Activated CD4-positive, alpha-beta T cell treated with anti-CD3 and anti-CD28 coated beads, Interleukin-2, amount 10 ng/mL, durations not matched to agents 7 days and 5 days (primary cell): ENCODE data around the gene RIMS3. TPM values are rescaled to one million over a fixed set of nuclear protein-coding genes. Genes with fewer than 3 reads are reported as not detected.
"Not testable (repeated sequence)": the region's sequence is repeated elsewhere in the genome, so short reads cannot be mapped to it uniquely, and the experiment has no call there.

Source experiments
- CTCF ChIA-PET: fragments of 350-600 bp; sonication (Branson Sonifier 250); formaldehyde crosslinking; loops from one replicate; lab custom pipeline; 2021; ENCODE audit warnings: antibody characterized with exemption; lab: Charles Lee
- POLR2A ChIA-PET: fragments of 350-600 bp; sonication (Branson Sonifier 250); formaldehyde crosslinking; loops from one replicate; lab custom pipeline; 2021; ENCODE audit warnings: antibody characterized with exemption; lab: Charles Lee
- DNase-seq: peaks from one replicate; pipeline ENCODE4 v3.0.0-alpha.2; 2020
- H3K27ac Mint-ChIP-seq: one replicate; pipeline ENCODE4 v1.8.0; 2021; ENCODE audit warnings: mild to moderate bottlenecking, moderate library complexity, mixed read lengths
- H3K27me3 Mint-ChIP-seq: one replicate; pipeline ENCODE4 v1.8.0; 2021; ENCODE audit warnings: mixed read lengths
- H3K36me3 Mint-ChIP-seq: one replicate; pipeline ENCODE4 v1.8.0; 2021; ENCODE audit warnings: low read depth, mixed read lengths
- H3K4me1 Mint-ChIP-seq: one replicate; pipeline ENCODE4 v1.8.0; 2021; ENCODE audit warnings: mixed read lengths
- H3K4me3 Mint-ChIP-seq: one replicate; pipeline ENCODE4 v1.8.0; 2021; ENCODE audit warnings: mild to moderate bottlenecking, moderate library complexity, mixed read lengths
- H3K9me3 Mint-ChIP-seq: one replicate; pipeline ENCODE4 v1.8.0; 2021; ENCODE audit warnings: mixed read lengths
- total RNA-seq, 2 experiments: library from RNA; stranded (reverse); gene quantifications; one replicate each; pipeline ENCODE4 v1.2.3, GENCODE V29; 2021

Gene RIMS3
- total RNA-seq, 2 experiments from 2014 or later: 4.0 to 5.4 TPM

DNA sequence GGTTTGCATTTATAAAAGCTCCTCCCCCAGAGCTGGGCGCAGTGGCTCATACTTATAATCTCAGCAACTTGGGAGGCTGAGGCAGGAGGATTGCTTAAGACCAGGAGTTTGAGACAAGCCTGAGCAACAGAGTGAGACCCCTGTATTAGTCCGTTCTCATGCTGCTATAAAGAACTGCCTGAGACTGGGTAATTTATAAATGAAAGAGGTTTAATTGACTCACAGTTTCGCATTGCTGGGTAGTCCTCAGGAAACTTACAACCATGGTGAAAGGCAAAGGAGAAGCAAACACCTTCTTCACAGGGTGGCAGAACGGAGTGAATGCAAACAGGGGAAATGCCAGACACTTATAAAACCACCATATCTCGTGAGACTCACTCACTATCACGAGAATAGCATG is 81.5 kb downstream of the RIMS3 start:
- H3K36me3 Mint-ChIP-seq: no peaks in the 10 kb centered on the region
- ChIA-PET CTCF (no interaction called here), POLR2A (no interaction called here)
- H3K4me3 Mint-ChIP-seq: no peak overlapping the region
- H3K27ac Mint-ChIP-seq: no peak overlapping the region
- H3K9me3 Mint-ChIP-seq: no peaks in the 10 kb centered on the region
- peaks cover 3% of the 10 kb centered on the region for H3K4me1 Mint-ChIP-seq
- H3K27me3 Mint-ChIP-seq: peaks cover 9% of the 10 kb centered on the region
- no peak for DNase-seq

- CTCF ChIA-PET: no interaction called here
- DNase-seq: no peak
- no peak overlapping the region for H3K27ac Mint-ChIP-seq
- peaks cover 7% of the 10 kb centered on the region for H3K27me3 Mint-ChIP-seq
- no peak overlapping the region for H3K4me3 Mint-ChIP-seq
- POLR2A ChIA-PET: no interaction called here
- H3K9me3 Mint-ChIP-seq: peaks cover under 1% of the 10 kb centered on the region
- peaks cover 3% of the 10 kb centered on the region for H3K4me1 Mint-ChIP-seq
- H3K36me3 Mint-ChIP-seq: no peaks in the 10 kb centered on the region
Measured at GRCh38 chr1:40582116-40582515, 83.4 kb downstream of the RIMS3 start.

DNA sequence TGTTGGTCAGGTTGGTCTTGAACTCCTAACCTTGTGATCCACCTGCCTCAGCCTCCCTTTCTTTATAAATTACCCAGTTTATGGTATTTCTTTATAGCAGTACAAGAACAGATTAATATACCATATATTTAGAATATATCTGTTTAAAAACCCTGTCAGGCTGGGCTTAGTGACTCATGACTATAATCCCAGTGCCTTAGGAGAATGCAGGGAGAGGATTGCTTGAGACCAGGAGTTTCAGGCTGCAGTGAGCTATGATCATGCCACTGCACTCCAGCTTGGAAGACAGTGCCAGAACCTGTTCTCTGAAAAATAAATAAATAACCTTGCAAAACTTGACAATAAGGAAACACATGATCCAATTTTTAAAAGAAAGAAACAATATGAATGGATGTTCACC is 90.1 kb downstream of the RIMS3 start:
- ChIA-PET CTCF (no interaction called here), POLR2A (no interaction called here)
- DNase-seq: no peak
- Mint-ChIP-seq H3K27me3 (peaks cover 5% of the 10 kb centered on the region), H3K27ac (no peak overlapping the region), H3K4me3 (no peak overlapping the region), H3K9me3 (peaks cover 3% of the 10 kb centered on the region), H3K4me1 (no peaks in the 10 kb centered on the region), H3K36me3 (no peaks in the 10 kb centered on the region)

DNA sequence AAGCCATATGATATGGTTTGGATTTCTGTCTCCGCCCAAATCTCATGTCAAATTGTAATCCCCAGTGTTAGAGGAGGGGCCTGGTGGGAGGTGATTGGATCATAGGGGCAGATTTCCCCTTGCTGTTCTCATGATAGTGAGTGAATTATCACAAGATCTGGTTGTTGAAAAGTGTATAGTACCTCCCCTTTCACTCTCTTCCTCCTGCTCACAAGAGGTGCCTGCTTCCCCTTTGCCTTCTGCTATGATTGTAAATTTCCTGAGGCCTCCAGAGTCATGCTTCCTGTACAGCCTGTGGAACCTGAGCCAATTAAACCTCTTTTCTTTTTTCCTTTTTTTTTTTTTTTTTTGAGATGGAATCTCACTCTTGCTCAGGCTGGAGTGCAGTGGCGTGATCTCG is 90.7 kb downstream of the RIMS3 start:
- H3K4me3 Mint-ChIP-seq, H3K4me1 Mint-ChIP-seq, H3K27ac Mint-ChIP-seq, H3K36me3 Mint-ChIP-seq, POLR2A ChIA-PET, H3K27me3 Mint-ChIP-seq, CTCF ChIA-PET, H3K9me3 Mint-ChIP-seq, DNase-seq: not testable (repeated sequence)

Other genes with a start within 250 kb of the RIMS3 start
- 1 to 10 TPM; 3.0 to 3.5 TPM for gene ZFP69B, start 215.2 kb downstream of the RIMS3 start, total RNA-seq
- 1 to 10 TPM; 2.5 to 2.7 TPM for gene ZFP69, start 188.4 kb downstream of the RIMS3 start, total RNA-seq
- gene EXO5, start 156.9 kb downstream of the RIMS3 start, total RNA-seq: 10 to 100 TPM; 16.3 to 16.8 TPM
- 1 to 10 TPM; 5.5 to 8.8 TPM for gene ZNF684, start 134.0 kb downstream of the RIMS3 start, total RNA-seq
- gene NFYC, start 26.0 kb upstream of the RIMS3 start, total RNA-seq: 10 to 100 TPM; 85.7 to 99.2 TPM
- gene KCNQ4, start 118.1 kb upstream of the RIMS3 start, total RNA-seq: under 1 TPM; 0.23 to 0.52 TPM
- 1 to 10 TPM; 4.1 to 6.8 TPM for gene CITED4, start 196.7 kb upstream of the RIMS3 start, total RNA-seq